ENCODE measurements around the gene OR56A3. TPM values are rescaled to one million over a fixed set of nuclear protein-coding genes. Genes with fewer than 3 reads are reported as not detected.

OR56A3 gene
- total RNA-seq, 2 donors from 2014 or later = not detected

DNA sequence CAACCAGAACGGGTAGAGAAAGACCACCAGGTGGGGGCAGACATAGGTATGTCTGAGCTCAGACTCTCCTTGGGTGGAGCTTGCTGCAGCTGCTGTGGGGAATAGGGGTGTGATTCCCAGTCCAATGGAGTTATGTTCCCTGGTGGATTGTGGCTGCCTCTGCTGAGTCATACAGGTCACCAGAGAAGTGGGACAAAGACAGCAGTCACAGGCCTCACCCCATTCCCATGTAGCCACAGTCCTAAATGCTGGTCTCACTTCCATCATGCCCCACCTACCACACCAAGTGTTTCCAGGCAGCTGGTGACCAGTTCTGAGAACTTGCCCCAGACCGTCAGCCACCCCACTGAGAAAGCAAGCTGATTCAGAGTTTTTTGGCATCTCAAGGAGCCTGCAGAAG, 31.5 kb upstream of the OR56A3 start:
- DNase-seq = peak; percentile 41
- Mint-ChIP-seq H3K9me3 (peaks cover 31% of the 10 kb centered on the region), H3K27ac (no peak overlapping the region), H3K4me3 (no peak overlapping the region), H3K27me3 (ENCODE audit: insufficient read depth) (no peaks in the 10 kb centered on the region), H3K36me3 (ENCODE audit: low read depth) (no peaks in the 10 kb centered on the region), H3K4me1 (no peaks in the 10 kb centered on the region)
- H3K9ac ChIP-seq (ENCODE audit: extremely low read depth, low read length, poor library complexity, severe bottlenecking) = no peak overlapping the region
- TF ChIP-seq, protein P1, sequence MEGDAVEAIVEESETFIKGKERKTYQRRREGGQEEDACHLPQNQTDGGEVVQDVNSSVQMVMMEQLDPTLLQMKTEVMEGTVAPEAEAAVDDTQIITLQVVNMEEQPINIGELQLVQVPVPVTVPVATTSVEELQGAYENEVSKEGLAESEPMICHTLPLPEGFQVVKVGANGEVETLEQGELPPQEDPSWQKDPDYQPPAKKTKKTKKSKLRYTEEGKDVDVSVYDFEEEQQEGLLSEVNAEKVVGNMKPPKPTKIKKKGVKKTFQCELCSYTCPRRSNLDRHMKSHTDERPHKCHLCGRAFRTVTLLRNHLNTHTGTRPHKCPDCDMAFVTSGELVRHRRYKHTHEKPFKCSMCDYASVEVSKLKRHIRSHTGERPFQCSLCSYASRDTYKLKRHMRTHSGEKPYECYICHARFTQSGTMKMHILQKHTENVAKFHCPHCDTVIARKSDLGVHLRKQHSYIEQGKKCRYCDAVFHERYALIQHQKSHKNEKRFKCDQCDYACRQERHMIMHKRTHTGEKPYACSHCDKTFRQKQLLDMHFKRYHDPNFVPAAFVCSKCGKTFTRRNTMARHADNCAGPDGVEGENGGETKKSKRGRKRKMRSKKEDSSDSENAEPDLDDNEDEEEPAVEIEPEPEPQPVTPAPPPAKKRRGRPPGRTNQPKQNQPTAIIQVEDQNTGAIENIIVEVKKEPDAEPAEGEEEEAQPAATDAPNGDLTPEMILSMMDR (conservative IDR thresholded peaks at IDR 0.05) = no peak
- H3K27me3 ChIP-seq (ENCODE audit: control insufficient read depth, insufficient read depth, low read length, poor library complexity, severe bottlenecking) = no peaks in the 10 kb centered on the region
- no peaks in the 10 kb centered on the region for H3K4me1 ChIP-seq (ENCODE audit: control insufficient read depth, insufficient read depth, low read length)
- no peaks in the 10 kb centered on the region for H3K36me3 ChIP-seq (ENCODE audit: control insufficient read depth, insufficient read depth, low read length)
- no peak overlapping the region for H3K4me3 ChIP-seq (ENCODE audit: low read length)
- H3K27ac ChIP-seq (ENCODE audit: low read depth, low read length) = no peak overlapping the region
- 83 to 84% methylated on average over 1 to 2 of the region's 2 CpGs for WGBS, 2 experiments (ENCODE audit: insufficient coverage in 1 of 2, insufficient read length in 1 of 2)
- H3K9me3 ChIP-seq (ENCODE audit: control insufficient read depth, low read length) = peaks cover under 1% of the 10 kb centered on the region

DNA sequence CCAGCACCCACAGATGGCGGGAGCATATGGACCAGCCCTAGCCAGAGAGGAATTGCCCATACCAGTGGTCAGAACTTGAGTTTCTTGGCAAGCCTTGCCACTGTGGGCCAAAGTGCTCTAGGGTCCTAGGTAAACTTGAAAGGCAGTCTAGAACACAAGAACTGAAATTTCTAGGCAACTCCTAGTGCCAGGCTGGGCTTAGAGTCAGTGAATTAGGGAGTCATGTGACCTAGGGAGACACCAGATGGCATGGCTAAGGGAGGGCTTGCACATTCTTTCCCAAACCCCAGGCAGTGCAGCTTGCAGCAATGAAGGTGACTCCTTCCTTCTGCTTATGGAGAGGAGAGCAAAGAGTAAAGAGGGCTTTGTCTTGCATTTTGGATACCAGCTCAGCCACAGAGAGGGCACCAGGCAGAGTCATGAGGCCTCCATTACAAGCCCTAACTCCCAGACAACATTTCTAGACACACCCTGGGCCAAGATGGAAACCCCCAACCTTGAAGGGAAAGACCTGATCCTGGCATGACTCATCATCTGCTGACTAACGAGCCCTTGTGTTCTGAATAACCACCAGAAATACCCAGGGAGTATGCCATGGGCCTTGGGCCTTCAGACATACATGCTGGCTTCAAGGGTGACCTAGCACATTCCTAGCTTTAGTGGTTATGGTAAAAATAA, 19.2 kb upstream of the OR56A3 start:
- Histone ChIP-seq H3K36me3 (ENCODE audit: control insufficient read depth, insufficient read depth, low read length) (no peaks in the 10 kb centered on the region), H3K27ac (ENCODE audit: low read depth, low read length) (no peak overlapping the region), H3K9me3 (ENCODE audit: control insufficient read depth, low read length) (no peaks in the 10 kb centered on the region), H3K27me3 (ENCODE audit: control insufficient read depth, insufficient read depth, low read length, poor library complexity, severe bottlenecking) (no peaks in the 10 kb centered on the region), H3K9ac (ENCODE audit: extremely low read depth, low read length, poor library complexity, severe bottlenecking) (no peak overlapping the region), H3K4me3 (ENCODE audit: low read length) (no peak overlapping the region), H3K4me1 (ENCODE audit: control insufficient read depth, insufficient read depth, low read length) (no peaks in the 10 kb centered on the region)
- TF ChIP-seq, protein P1 (conservative IDR thresholded peaks at IDR 0.05) = no peak
- no peaks in the 10 kb centered on the region for H3K36me3 Mint-ChIP-seq (ENCODE audit: low read depth)
- H3K9me3 Mint-ChIP-seq = peaks cover 34% of the 10 kb centered on the region
- 86% methylated on average over 2 of the region's 2 CpGs; no CpG with 5 or more reads in 1 of the 2 experiments for WGBS, 2 experiments (ENCODE audit: insufficient coverage in 1 of 2, insufficient read length in 1 of 2)
- no peak overlapping the region for H3K4me3 Mint-ChIP-seq
- no peaks in the 10 kb centered on the region for H3K27me3 Mint-ChIP-seq (ENCODE audit: insufficient read depth)
- H3K4me1 Mint-ChIP-seq = no peaks in the 10 kb centered on the region
- no peak overlapping the region for H3K27ac Mint-ChIP-seq
- no peak for DNase-seq

DNA sequence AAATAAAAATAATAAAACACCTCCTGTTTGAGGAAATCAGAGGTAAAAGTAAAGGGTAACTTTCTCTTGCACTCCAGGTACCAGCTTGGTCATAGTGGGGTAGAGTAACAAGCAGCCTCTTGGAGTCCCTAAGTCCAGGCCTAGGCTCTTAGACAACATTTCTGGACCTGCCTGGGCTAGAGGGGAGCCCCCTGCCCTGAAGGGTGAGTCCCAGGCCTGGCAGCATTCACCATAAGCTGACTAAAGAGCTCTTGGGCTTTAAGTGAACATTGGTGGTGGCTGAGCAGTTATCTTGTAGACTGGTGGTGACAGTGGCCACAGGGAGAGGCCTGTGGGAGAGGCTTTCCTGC, 18.6 kb upstream of the OR56A3 start:
- TF ChIP-seq, protein P1 (conservative IDR thresholded peaks at IDR 0.05) = no peak
- H3K36me3 ChIP-seq (ENCODE audit: control insufficient read depth, insufficient read depth, low read length) = no peaks in the 10 kb centered on the region
- Mint-ChIP-seq H3K27ac (no peak overlapping the region), H3K27me3 (ENCODE audit: insufficient read depth) (no peaks in the 10 kb centered on the region), H3K4me3 (no peak overlapping the region), H3K9me3 (peaks cover 33% of the 10 kb centered on the region), H3K36me3 (ENCODE audit: low read depth) (no peaks in the 10 kb centered on the region), H3K4me1 (no peaks in the 10 kb centered on the region)
- H3K9ac ChIP-seq (ENCODE audit: extremely low read depth, low read length, poor library complexity, severe bottlenecking) = no peak overlapping the region
- H3K4me3 ChIP-seq (ENCODE audit: low read length) = no peak overlapping the region
- no peak for DNase-seq
- H3K27me3 ChIP-seq (ENCODE audit: control insufficient read depth, insufficient read depth, low read length, poor library complexity, severe bottlenecking) = no peaks in the 10 kb centered on the region
- no peaks in the 10 kb centered on the region for H3K9me3 ChIP-seq (ENCODE audit: control insufficient read depth, low read length)
- H3K4me1 ChIP-seq (ENCODE audit: control insufficient read depth, insufficient read depth, low read length) = no peaks in the 10 kb centered on the region
- no peak overlapping the region for H3K27ac ChIP-seq (ENCODE audit: low read depth, low read length)

Measured in endodermal cell (in vitro differentiated cells).